HG03139 (cell line): ENCODE data around the gene RAPGEF5.

Source experiments
- ATAC-seq: cut with Tn5 transposase; IDR thresholded peaks from one replicate; pipeline ENCODE4 v1.9.1; 2021; ENCODE audit not compliant: unreplicated experiment

The RAPGEF5 gene

GRCh38 chr7:22350466-22351328, 6.3 kb downstream of the RAPGEF5 start:
- ATAC-seq = peak; percentile 42

GRCh38 chr7:22348379-22348778, 8.6 kb downstream of the RAPGEF5 start:
- ATAC-seq = no peak

GRCh38 chr7:22346383-22347107, 10.4 kb downstream of the RAPGEF5 start:
- ATAC-seq = no peak

DNA sequence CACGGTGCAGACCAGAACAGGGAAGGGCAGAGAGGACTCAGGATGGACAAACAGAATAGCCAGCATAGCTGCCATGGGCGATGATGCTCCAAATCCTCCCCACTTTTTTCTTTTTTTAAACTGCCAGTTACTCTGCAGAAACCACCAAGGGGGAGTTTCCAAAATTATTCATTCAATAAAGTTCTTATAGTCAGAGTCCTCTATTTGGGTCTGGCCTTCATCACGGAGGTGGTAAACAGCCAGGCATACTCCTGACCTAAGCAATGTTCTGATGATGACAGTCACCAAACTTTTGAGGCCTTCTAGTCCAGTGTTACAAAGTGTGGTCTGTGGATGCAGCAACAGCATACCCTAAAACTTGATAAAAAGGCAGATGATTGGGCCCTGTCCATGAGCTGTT, 12.3 kb downstream of the RAPGEF5 start:
- no peak for ATAC-seq

DNA sequence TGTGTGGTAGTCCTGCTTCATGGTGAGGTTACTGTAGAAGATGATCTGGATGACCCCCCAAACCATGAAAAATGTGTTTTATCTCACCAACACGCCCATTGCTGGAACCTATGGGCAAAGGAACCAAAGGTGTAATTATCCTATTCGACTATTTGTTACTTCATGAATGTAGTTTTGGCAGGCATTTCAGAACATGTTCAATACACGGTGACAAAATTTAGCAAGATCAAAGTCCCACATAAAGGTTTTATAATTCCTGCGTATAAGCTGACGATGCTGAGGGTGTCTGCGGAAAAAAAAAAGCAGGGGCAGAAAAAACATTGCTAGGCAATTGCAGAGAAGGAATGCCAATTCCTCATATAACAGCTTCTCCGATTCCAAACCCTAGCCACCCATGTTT, 13.3 kb downstream of the RAPGEF5 start:
- no peak for ATAC-seq

DNA sequence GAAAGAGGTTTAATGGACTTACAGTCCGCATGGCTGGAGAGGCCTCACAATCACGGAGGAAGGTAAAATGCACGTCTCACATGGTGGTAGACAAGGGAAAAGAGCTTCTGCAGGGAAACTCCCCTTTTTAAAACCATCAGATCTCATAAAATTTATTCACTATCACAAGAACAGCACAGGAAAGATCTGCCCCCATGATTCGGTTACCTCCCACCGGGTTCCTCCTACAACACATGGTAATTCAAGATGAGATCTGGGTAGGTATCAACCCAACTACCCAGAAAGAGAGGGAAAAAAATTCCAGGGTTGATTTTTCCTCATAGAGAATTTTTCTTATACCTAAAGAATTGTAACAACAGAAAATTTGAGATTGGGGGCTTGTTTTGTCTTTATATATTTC, 13.9 kb downstream of the RAPGEF5 start:
- ATAC-seq = no peak

DNA sequence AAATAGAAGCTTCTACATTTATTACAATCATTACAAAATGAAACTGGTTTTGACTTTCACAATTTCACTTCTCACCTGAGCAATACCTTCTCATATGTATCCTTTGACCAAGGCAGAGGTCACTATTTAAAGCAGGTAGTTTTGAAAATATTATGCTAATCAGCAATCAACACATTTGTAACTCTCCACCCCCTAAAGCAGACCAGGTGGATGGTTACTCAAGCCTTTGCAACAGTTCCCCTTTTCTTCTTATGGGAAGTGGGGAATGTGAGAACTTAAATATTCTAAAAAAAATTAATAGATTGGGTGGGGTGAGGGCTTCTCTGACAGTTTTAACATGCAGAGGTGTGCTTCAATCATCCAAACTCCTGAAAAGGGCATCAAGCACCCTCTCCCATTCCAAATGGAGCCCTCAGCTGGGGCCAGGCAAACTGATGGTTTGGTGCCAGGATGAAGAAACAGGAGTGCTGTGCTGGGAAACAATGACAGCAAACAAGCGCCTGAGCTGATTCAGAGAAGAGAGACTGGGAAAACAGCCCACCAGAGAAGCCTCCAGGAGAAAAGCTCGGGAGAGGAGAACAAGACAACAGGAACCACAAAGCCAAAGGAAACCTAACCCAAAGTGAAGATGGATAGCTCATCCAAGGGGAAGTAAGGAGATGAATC, 17.1 kb downstream of the RAPGEF5 start:
- no peak for ATAC-seq

GRCh38 chr7:22338877-22339276, 18.1 kb downstream of the RAPGEF5 start:
- ATAC-seq = no peak

- ATAC-seq = no peak
Measured at GRCh38 chr7:22338411-22338810, 18.5 kb downstream of the RAPGEF5 start.

DNA sequence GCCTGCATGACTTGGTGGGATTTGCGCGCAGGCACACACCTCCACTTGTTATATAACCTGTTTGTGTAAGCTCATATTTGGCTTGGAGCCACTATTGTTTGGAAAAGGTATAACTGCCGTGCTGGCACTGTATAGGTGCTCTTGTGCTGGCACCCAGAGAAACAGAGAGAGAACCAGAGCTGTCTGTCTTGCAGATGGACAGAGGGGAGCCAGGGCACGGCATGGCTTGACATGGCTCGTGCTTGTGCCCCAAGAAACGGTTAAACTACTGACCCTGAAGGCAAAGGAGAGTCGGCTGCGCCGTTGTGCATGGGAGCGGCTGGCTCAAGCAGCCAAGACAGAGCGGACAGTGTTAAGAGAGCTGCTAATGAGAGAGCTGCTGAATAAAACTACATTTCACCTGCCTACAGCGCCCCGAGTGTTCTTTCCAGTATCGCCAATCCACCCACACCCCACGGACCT, 23.2 kb downstream of the RAPGEF5 start:
- ATAC-seq = no peak

- no peak for ATAC-seq
Measured at GRCh38 chr7:22332461-22332870, 24.5 kb downstream of the RAPGEF5 start.

DNA sequence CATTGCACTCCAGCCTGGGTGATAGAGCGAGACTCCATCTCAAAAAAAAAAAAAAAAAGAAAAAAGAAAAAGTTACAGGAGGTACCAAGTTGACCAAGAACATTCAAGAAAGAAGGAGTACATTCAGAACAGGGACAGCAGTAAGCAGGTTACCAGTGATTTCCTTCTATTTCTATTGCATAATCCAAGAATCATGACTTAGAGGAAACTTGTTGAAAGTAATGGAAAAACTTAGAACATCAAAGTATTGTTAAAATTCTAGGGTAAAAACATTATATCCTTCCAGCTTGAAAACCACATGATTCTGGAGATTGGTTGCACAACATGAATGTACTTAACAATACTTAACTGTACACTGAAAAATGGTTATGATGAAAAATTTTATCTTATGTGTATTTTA, 25.2 kb downstream of the RAPGEF5 start:
- ATAC-seq = no peak

DNA sequence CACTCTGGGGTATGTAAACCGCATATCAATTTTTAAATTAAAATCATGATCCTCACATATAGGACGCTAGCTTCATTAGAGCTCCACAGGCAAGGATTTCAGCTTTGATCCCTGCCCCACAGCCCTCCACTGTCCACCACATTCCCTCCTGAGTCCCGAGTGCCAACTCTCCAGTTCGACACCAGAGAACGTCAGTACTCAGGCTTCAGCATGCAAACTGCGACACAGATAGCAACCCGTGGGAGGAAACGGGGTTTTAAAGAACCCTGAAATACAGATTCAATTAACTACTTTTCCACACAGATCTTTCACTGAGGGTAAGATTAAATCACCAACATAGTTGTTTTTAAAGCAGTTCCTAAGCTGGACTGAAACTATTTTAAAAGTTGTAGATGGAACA, 26.1 kb downstream of the RAPGEF5 start:
- ATAC-seq = no peak

DNA sequence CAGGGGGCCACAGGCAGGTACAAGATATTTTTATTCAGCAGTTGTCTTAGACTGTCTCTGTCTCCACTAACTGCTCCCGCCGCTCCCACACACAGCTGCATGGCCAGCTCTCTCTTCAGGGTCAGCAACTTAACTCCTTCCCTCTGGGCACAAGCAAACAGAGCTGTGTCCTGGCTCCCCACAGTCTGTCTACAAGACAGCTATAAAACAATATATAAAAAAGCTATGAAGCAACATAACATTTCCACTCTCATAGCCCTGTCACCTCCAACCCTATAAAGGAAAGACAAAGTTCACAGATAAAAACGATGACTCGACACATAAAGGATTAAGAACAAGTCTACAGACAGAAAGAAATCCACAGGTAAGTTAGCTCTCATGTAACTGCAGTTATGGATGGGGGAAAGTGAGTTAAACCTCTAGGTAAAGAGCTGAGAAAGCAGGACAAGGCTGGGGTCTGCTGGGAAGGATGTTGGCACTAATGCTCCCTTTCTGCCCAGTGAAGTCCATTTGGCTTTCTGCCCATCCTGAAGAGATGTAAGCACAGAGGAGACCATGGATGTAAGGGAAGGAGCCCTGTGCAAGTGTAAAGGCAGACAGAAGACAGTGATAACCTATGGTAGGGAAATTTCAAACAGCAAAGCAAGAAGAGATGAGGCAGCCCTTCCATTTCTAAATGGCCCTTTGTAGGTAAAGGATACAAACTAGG, 27.0 kb downstream of the RAPGEF5 start:
- ATAC-seq = no peak

- ATAC-seq = no peak
Measured at GRCh38 chr7:22326181-22326580, 30.8 kb downstream of the RAPGEF5 start.

- ATAC-seq = no peak
Measured at GRCh38 chr7:22325671-22326070, 31.3 kb downstream of the RAPGEF5 start.

DNA sequence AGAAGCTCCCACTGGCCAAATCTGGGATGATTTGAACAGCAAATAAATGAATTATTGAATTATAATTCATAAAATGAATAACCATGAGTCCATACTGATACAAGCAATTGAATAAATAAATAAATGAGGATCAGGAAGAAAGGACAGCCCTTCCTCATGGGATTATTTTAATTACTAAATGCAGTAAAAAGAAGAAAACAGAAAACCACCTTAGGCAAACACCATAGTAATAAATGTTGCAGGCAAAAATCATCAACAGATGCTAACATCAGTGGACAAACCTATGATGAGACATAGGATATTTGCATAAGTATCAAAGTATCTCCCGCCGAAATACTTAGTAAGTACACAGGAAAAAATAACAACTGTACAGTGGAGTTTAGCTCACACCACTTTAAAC, 33.2 kb downstream of the RAPGEF5 start:
- no peak for ATAC-seq

DNA sequence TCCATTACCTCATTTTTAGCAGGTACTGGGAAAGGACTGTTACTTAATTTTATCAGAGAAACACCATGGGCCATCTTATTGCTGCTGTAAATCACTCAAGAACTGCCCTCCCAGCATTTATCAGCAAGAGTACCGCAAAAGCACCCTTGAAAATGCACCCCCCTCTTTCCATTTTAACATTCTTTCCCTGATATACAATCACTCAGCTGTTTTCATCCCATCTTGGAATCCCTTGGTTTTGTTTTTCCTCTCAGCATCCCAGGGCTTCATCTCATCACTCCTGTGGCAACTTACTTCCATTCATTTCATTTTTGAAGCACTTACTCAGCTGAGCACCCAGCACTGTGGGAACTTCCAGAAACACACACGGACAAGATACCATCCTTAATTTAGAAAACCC, 36.5 kb downstream of the RAPGEF5 start:
- no peak for ATAC-seq

DNA sequence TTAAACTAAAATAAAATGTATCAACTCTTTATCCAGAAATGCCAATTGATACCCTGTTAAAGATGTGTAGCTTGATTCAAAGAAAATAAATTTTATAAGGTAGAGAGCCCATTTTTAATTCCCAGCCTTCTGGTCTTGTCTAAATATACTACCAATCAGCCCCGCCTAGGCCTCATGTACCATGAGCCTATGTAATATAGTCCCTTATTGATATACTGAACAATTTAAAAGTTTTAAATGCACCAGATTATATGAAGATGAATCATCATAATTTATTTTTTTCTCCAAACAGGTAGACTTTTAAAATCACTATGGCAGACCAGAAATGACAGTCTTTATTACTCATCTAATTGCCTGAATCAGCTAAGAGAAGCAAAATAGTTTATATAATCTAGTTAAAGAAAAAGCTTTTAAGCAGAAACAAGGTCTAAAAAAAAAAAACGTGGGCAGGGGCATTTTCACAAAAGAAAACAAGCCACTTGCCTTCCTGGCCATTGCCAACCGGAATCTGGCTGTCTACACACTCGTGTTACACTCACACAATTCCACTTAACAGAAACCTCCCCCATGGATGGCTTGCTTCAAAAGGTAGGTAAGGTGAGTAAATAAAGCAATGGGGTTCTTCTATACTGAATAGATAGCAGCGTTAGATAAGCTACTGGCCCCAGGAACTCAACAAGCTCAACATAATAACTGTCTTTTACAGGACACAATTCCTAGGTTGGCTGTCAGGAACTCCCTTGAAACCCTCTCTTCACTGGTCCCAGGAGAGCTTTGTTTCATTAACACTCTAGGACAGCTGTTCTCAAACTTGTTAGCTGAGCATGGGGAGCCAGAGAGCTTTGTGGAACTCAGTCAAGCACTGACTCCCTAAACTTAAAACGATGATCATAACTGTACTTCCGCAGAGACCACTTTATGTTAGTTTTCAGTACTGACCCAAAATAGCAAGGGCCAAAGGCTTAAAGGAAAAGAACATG, 37.2 kb downstream of the RAPGEF5 start:
- ATAC-seq = no peak

GRCh38 chr7:22318376-22318775, 38.6 kb downstream of the RAPGEF5 start:
- no peak for ATAC-seq
